Inferior parietal cortex (tissue), 1 donor: ENCODE data around the gene PRKAR1B.
"Not testable (repeated sequence)": the region's sequence is repeated elsewhere in the genome, so short reads cannot be mapped to it uniquely, and the experiment has no call there.

Experiments used
- DNase-seq: peaks from one replicate; pipeline ENCODE4 v3.0.0-alpha.2; 2016; ENCODE audit errors: extremely low spot score

The PRKAR1B gene

DNA sequence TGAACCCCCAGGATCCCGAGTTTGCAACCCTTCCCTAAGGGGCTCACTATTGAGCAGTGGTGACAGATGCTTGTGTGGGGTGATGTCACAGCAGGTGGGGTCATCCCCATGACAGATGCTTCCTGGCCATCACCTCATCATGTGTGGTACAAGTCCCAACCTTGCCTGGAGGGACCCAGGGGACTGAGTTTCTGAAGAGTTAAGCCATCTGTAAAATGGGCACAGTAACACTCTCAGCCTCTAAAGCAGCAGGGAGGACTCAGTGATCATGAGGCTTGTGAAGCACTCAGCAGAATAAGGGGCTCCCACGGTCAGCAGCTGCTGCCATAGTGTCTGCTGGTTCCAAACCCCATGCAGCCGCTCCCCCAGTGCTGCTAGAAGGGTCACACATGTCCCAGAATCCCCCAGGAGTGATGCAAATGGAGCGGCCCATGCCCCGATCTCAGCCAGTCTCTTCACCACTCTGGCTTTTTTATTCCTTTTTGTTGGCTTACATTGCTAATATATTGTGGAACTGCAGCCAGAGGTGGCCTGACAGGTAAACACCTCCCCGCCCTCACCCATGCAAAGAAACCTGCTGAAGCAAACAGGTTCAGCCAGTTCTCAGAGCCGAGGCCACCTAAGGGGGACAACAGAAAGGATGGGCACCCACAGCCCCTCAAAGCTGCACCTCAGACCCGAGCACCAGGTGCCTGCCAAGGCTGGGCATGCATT lies 105.4 kb downstream of the PRKAR1B start:
- DNase-seq, result no peak

DNA sequence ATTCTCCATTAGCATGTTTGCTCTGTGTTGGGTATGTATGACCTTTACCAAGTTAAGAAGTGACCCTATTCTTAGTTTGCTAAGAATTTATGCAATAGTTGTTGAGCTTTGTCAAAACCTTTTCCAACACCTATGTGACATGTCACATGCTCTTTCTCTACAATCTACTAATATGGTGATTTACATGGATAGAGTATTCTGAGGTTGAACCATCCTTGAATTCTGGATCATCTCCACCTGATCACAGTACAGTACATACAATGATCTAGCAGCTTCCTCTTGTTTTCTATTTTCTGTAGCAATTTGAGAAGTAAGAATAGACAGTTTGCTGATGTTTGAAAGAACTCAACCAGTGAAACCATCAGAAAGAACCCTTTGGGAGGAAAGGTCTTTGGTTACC lies 106.2 kb downstream of the PRKAR1B start:
- DNase-seq, result no peak

DNA sequence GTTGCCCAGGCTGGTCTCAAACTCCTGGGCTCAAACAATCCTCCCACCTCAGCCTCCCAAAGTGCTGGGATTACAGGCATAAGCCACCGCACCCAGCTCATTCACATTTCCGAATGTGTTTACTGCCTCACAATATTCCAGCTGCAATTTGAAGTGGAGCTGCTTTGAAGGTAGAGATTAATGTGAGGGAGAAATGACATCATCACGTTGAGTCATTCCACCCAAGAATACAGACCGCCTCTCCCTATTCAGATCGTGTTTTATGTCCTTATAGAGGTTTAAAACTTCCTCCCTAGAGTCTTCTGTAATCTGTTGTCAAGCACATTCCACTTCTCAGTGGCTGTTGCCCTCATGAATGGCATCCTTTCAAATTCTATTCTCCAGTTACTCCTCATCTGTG lies 107.0 kb downstream of the PRKAR1B start:
- no peak for DNase-seq

DNA sequence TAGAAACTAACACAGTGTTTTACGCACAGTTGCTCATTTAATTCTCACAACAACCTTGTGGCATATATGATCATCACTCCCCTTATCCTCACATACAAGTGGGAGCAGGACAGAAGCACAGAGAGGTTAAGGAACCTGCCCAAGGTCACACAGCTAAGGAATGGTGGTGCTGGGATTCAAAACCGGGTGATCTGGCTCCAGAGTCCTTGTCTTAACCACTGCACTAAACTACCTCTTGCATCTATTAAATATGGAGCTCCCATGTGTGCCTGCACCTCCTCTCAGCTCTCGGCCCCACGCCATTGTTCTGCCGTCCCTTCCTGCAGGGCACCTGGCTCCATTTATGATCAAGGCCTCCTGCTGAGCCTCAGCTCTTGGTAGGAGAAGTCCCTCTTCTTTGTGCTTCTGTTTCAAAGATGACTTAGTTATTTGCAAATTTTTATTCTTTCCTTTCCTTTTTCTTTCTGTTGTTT lies 107.7 kb downstream of the PRKAR1B start:
- DNase-seq, result no peak

DNA sequence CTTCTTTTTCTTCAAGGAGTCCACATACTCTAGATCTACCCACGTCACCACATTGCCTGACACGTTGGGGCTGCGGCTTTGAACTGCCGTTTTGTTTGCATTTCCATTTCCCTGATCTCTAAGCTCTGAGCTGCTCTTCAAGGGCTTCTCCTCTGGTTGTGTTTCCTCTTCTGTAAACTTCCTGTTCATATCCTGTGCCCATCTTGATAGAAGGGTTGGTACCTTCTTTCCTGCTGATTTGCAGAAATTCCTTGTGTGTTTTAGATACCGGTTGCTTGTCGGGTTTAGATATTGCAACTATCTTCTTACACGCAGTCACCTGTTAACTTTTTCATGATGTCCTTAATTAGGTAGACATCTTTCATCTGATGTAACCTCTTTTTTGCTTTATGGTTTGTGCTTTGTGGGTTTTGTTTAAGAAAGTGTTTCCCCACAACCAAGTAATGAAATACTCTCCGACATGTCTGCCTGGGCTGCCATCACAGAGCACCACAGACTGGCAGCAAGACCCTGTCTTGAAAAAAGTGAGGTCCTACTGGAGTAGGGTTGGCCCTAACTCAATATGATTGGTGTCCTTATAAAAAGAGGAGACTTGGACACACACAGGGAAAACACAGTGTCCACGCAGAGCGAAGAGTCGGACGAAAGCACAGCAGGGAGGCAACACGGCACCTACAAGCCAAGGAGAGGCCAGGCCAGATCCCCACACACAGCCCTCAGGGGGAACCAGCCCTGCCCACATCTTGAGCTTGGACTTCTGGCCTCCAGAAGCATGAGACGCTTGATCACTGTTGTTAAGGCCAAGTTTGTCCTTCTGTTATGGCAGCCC lies 108.3 kb downstream of the PRKAR1B start:
- no peak for DNase-seq

DNA sequence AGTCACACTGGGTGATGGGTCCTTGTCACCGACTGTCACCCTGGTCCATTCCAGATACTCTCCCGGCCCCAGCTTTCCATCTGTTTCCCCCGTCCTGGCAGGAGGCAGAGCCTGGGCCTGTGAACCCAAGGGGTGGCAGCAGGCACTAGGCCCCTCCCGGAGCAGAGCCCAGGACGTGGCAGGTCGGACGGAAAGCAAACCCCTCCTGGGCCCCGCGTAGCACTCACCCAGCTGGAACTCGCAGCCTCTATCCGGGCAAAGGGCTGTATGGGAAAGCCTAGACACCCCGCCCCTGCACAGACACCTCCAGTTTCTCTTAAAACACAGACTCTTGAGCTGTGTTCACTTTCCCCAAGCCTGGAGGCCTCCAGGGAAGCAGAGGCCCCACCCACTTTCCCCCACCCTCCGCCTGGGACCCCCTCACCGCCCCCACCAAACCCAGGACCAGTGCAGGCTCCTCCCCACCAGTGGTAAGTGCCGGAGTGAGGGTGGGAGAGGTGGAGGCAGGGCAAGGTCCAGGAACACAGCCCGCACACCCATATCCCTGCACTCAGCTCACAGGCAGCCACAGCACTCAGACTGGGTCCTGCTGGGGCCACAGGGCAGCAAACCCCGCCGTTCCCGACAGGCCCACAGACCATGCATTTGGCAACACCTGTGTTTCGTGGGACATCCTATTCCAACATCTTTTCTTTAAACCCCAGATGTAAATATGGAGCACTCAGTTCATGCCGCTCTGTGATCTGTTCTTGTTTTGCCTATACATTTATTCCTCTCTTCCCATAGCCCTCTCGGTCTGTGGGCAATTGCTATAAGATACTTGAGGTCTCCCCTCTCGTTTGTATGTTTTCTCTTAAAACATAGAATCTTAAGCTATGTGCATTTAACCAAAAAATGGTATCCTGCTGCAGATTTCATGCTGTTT lies 109.2 kb downstream of the PRKAR1B start:
- DNase-seq, result no peak

DNA sequence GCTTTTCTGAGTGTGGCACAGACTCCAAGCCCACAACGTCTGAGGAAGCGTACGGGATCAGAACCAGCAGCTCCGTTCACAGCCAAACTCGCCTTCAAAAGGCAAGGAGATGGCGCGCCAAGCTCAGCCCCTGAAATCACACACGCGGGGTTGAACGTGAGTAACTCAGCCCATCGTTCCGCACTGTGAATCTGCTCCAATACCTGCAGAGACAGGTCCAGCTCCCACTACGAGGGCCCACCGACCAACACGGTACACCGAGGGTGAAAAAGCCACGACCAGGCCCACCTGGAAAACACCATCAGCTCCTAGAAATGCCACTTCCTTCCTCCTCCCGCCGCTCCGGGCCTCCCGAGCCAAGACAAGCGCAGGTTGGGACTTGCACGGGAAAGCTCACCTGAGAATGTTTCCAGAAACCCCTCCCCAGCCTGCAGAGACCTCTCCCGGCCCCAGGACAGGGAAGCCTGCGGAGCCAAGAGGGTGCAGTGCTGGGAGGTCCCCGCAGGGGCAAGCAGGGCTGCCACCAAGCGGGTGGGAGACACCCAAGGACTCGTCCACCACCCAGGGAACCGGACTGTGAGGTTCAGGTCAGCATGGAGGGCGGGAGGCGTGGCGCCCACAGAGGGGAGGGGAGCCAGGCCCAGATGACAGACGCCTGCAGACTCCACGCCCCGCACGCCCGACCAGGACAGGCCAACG lies 113.5 kb downstream of the PRKAR1B start:
- no peak for DNase-seq

DNA sequence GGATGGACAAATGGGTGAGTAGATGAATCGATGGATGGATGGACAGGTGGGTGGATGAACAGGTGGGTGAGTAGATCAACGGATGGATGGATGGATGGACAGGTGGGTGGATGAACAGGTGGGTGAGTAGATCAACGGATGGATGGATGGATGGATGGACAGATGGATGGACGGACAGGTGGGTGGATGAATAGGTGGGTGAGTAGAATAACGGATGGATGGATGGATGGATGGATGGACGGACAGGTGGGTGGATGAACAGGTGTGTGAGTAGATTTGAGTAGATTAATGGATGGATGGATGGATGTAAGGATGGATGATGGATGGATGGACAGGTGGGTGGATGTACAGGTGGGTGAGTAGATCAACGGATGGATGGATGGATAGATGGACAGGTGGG lies 115.2 kb downstream of the PRKAR1B start:
- not testable (repeated sequence) for DNase-seq

DNA sequence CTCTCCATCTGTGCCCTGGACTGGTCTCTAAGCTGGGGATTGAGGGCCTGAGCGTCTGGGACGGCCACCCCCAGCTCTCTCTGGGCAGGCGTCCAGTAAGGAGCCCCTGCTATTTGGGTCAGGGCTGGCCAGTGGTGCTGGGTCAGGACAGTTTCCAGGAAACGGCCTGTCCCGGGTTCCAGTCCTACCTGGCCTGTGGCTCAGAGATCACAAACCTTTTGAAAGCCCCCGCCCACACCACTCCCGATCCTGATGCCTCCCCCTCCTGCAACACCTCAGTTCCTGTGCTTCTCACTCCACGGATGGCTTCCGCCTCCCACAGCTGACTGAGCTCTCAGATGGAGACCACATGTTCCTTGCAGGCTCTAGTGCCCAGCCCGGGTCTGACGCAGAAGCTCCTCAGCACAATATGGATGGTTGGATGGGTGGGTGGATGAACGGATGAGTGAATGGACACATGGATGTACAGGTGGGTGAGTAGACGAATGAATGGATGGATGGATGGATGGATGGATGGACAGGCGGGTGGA lies 115.7 kb downstream of the PRKAR1B start:
- DNase-seq, result no peak

DNA sequence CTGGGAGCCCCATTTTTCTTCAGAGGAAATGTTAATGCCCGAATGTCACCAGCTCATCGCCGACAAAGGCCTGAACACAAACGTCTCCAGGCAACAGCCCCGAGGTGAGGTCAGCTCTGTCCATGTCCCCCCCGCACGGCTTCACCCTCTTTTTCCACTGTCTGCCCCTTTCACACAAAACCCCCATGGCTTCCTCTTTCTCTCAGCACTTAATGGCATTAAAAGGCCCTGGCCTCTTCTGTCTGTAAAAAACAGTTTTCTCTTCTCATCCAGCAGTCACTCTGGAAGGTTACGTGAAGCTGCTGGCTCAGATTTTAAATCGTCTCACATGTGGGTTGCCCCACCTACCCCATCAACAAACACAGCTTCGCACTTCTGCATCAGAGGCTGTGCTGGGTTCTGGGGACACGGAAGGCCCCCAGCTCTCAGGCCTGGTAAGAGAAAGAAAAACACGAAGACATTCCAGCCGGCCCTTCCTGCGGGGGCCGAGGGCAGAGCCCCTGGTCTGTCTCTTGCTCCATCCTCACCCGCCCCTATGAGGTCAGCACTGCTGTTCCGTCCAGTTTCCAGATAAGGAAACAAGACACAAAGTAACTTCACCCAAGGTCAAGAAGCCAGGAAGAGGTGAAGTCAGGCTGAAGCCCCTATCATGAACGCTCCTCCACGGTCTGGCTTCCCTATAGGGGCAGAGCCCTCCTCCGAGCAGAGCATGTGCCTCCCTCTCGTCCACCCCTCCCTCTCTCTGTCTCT lies 116.4 kb downstream of the PRKAR1B start:
- DNase-seq, result no peak

DNA sequence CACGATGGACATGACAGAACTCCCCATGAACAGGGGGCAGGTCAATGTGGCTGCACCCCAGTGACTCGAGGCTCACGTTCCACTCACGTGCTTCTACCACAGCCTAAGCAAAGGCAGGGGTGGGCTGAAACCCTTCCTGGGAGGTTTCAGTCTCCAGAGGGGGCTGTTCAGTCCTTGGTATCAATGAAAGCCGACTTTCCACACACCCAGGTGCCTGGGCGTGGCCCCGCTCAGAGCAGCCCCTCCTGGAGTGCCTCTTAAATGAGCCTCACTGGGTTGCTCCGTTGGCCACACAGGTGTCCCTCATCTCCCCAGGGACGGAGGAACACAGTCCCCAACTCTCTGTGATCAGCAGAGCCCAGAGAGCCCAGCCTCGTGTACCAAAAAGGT lies 116.9 kb downstream of the PRKAR1B start:
- DNase-seq, result no peak

DNA sequence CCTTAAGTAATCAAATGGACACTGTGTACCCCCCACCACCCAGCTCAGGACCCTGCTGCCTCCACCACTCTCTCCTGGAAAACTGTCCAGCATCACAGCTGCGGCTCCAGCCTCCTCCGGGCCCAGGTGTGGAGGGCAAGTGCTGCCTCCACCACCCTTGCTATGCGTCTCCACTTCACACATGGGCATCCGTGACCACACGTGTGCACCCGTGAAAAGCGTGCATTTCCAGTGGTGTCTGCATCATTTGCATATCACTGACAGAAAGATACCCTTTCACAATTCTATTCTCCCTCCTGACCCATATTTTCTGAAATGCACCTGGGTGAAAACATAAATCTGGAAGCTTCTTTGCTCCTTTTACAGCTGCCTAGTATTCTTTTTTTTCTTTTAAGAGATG lies 117.7 kb downstream of the PRKAR1B start:
- DNase-seq, result no peak

DNA sequence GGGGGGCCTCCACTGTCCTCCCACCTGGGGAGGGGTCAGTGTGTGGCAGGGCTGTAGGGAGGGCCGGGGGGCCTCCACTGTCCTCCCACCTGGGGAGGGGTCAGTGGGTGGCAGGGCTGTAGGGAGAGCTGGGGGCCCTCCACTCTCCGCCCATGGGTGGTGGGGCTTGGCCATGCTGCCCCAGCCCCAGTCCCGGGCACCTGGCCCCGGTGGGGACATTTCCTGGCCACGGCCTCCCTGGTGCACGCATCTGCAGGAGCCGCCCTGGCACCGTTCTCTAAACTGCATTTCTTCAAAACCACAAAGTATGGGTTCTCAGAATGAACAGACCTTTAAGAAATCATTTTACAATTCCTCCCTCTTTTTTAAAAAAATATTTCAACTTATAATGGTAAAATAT lies 118.1 kb downstream of the PRKAR1B start:
- DNase-seq, result no peak

DNA sequence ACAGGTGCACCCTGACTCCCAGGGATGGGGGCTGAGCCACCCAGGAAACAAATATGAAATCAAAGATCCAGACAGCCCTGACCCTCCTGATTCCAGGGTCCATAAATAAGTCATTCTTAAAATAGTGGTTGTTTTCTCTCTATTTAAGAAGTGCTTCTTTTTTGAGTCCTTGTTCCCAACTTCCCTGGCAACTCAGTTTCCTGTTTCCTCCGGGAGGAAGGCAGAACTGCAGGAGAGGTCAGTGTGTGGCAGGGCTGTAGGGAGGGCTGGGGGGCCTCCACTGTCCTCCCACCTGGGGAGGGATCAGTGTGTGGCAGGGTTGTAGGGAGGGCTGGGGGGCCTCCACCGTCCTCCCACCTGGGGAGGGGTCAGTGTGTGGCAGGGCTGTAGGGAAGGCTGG lies 118.7 kb downstream of the PRKAR1B start:
- DNase-seq, result no peak

DNA sequence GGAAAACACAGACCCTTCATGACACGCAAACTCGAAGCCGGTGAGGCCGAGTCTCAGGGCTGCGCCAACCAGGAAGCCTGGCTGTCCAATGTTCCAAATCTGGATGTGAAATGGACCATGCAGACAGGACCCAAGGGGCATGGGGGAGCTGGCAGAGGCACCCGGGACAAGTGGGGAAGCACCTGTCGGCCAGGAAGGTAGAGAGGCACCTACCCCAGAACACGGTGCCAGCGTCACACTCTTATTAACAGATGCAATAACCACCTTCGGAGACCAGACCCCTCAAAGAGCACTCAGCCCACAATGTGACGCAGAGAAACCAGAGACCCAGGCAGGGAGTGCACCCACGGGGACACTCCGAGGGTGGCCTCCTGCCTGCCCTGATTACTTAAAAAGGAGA lies 119.1 kb downstream of the PRKAR1B start:
- no peak for DNase-seq

DNA sequence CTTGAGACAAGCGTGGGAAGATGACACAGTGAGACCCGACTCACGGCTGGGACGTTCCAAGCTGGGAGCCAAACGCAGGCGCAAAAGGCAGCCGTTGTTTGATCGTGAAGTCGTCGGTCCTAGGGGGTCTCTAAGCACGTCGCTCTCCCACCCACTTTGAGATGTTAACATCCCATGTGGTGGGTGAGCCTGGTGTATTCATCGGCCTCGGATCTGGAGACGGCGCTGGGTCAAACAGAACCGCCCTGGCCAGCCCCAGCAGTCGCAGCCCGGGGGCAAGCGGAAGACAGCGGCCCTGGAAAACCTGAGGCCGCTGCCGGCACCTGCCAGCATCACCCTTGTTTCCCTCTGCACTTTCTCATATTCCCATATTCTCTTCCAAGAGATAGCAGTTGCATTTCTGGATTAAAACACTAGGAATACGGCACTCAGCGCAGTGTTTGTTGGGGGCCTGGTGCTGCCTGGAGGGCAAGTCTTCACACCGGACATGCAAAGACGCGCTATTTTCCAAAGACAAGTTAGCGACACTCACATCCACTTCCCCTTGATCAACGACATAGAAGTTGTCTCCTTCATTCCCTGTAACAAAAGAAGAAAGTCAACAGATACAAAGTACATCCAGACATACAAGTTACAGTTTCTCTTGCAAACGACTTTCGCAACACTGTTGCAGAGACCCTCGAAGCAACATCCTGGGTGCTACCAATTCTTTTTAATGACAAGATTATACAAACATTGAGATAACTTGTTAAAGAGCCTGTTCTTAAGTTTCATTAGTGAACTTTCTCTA lies 121.2 kb downstream of the PRKAR1B start:
- DNase-seq, result no peak

DNA sequence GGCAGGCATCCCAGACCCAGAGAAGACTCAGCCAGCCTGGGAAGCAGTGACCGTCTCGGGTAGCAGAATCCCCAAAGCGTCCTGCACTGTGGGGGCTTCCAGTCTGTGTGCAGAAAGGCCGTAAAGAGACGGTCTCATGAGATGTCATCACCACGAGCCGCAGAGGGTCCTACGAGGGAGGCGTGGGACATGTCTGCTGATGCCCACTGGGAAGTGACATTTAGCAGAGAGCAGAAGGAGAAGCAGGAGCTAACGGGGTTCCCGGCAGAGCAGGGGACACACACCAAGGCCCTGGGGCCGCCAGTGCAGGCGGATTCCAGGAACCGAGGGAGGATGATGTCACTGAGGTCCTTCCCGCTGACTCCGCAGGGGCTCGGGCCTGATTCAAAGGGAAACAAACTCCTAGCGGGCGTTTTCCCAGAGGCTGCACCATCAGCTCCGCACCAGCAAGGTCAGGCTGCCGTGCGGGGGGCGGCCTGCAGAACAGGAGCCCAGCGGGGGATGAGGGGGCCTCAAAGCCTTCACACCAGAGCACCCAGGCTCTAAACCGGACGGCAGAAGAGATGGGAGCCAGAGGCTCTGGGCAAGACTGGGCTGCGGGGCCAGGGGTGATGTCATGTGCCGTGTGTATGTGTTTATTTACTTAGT lies 122.1 kb downstream of the PRKAR1B start:
- DNase-seq, result no peak

DNA sequence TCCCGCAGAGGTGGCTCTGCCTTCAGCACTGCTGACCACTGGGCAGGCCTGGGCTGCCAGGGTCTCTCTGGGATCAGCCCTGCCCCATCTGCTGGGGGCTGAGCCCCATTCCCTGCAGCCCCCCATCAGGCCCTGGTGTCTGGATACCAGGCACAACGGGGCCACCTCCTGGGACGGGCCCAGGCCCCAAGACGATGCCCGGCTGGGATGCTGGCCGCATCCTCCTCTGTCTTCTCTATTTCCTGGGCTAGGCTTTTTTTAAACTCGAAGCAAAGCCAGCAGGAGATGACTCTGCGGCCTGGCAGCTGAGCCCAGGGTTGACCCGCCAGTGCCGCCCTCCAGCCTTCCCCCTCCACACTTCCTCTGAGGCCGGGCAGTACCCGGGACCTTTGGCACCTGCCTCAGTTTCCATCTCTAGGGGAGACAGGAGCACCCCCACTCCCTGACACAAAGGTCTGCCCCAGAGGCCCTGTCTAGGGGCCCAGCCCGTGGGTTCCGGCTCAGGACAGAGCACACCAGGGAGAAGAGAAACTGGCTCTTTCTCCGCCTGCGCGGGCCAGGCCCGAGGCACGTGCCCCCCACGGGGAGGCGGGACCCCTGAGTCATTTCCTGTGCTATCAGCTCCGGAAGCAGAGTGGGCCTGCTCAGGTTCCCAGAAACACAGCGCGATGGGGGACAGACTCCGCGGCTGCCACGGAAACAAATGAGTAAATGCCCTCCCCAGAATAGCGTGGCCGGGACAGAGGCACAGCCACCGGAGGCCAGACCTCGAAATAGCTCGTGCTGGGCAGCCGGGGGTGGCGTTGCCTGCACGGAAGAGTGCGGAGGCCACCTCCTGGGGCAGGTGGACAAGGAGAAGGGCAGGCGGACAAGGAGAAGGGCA lies 122.8 kb downstream of the PRKAR1B start:
- no peak for DNase-seq
